Measurements from ENCODE around the gene PDCD1LG2.

DNA sequence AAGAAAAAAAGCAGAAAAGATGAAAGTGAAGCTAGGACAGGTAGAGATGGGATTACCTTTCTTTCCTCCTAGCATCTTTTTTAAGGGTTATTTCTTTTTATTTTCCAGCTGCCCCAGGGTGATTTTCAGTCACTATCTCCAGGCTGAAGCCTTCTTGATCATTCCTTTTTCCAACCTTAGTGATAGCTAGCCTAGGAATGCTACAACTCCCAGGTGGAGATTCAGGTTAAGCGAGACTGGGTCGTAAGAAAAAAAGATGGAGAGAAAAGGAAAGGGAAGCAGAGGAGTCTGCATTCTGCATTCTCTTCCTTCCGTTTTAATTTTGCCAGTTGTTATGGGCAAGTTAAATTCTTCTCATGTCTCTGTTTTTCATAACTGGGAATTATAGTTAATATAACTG is 81.9 kb downstream of the PDCD1LG2 start:
- TF ChIP-seq, protein P1, sequence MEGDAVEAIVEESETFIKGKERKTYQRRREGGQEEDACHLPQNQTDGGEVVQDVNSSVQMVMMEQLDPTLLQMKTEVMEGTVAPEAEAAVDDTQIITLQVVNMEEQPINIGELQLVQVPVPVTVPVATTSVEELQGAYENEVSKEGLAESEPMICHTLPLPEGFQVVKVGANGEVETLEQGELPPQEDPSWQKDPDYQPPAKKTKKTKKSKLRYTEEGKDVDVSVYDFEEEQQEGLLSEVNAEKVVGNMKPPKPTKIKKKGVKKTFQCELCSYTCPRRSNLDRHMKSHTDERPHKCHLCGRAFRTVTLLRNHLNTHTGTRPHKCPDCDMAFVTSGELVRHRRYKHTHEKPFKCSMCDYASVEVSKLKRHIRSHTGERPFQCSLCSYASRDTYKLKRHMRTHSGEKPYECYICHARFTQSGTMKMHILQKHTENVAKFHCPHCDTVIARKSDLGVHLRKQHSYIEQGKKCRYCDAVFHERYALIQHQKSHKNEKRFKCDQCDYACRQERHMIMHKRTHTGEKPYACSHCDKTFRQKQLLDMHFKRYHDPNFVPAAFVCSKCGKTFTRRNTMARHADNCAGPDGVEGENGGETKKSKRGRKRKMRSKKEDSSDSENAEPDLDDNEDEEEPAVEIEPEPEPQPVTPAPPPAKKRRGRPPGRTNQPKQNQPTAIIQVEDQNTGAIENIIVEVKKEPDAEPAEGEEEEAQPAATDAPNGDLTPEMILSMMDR (IDR thresholded peaks at IDR 0.05; ENCODE audit: low read depth, low read length), result no peak
- TF ChIP-seq EZH2phosphoT487 (IDR thresholded peaks at IDR 0.05; ENCODE audit: low read depth), result no peak
